ENCODE data around the gene PCNP. TPM values are rescaled to one million over a fixed set of nuclear protein-coding genes. Genes with fewer than 3 reads are reported as not detected.
A peak's percentile ranks its signal among the peaks of the same experiment; 100 is the strongest.
"Not testable (repeated sequence)": the region's sequence is repeated elsewhere in the genome, so short reads cannot be mapped to it uniquely, and the experiment has no call there.

Gene PCNP
- total RNA-seq, 1 donor from 2014 or later, result 190 TPM

- intact Hi-C loops (cut with micrococcal nuclease); H3K27me3 Mint-ChIP-seq (ENCODE audit: insufficient read depth); H3K9me3 Mint-ChIP-seq; H3K4me3 Mint-ChIP-seq; H3K27ac Mint-ChIP-seq; H3K36me3 Mint-ChIP-seq (ENCODE audit: low read depth); DNase-seq (ENCODE audit: low spot score): not testable (repeated sequence)
- peaks cover 27% of the 10 kb centered on the region for H3K4me1 Mint-ChIP-seq (ENCODE audit: low read depth)
Measured at GRCh38 chr3:101641397-101642115, 67.6 kb downstream of the PCNP start.

GRCh38 chr3:101642441-101642840, 68.5 kb downstream of the PCNP start:
- Mint-ChIP-seq H3K4me1 (ENCODE audit: low read depth) (peaks cover 27% of the 10 kb centered on the region), H3K27ac (no peak overlapping the region), H3K4me3 (no peak overlapping the region), H3K36me3 (ENCODE audit: low read depth) (peaks cover 6% of the 10 kb centered on the region), H3K9me3 (no peaks in the 10 kb centered on the region), H3K27me3 (ENCODE audit: insufficient read depth) (no peaks in the 10 kb centered on the region)
- intact Hi-C loops (cut with micrococcal nuclease), result no loop called here
- DNase-seq (ENCODE audit: low spot score), result no peak

GRCh38 chr3:101643009-101643844, 69.2 kb downstream of the PCNP start:
- H3K9me3 Mint-ChIP-seq, result no peaks in the 10 kb centered on the region
- peaks cover 6% of the 10 kb centered on the region for H3K36me3 Mint-ChIP-seq (ENCODE audit: low read depth)
- H3K27me3 Mint-ChIP-seq (ENCODE audit: insufficient read depth), result no peaks in the 10 kb centered on the region
- intact Hi-C loops (cut with micrococcal nuclease), result no loop called here
- H3K27ac Mint-ChIP-seq, result peak overlapping the region; percentile 53
- DNase-seq (ENCODE audit: low spot score), result no peak
- no peak overlapping the region for H3K4me3 Mint-ChIP-seq
- peaks cover 27% of the 10 kb centered on the region for H3K4me1 Mint-ChIP-seq (ENCODE audit: low read depth)

Other genes starting within 250 kb of the PCNP start
- 9.1 and 10.7 TPM in 2 replicates for gene SENP7, start 61.0 kb upstream of the PCNP start, total RNA-seq
- 59.9 and 60.5 TPM in 2 replicates for gene TRMT10C, start 12.3 kb upstream of the PCNP start, total RNA-seq
- gene ZBTB11, start 103.0 kb downstream of the PCNP start, total RNA-seq, result 29.0 and 31.9 TPM in 2 replicates
- gene RPL24, start 112.5 kb downstream of the PCNP start, total RNA-seq, result 1,454 and 1,462 TPM in 2 replicates
- gene CEP97, start 150.4 kb downstream of the PCNP start, total RNA-seq, result 20.2 and 20.6 TPM in 2 replicates
- gene NXPE3, start 205.0 kb downstream of the PCNP start, total RNA-seq, result 17.6 and 17.8 TPM in 2 replicates